Activated B cell treated with CpG ODN at 0.5 μM for 24 hours (primary cell): ENCODE data around the gene KLC1. TPM values are rescaled to one million over a fixed set of nuclear protein-coding genes. Genes with fewer than 3 reads are reported as not detected.

Experiments
- ATAC-seq: fragments of 200-7000 bp; cut with Tn5 transposase; one replicate; pipeline ENCODE4 v1.10.0; 2021; ENCODE audit warnings: low read depth, mild to moderate bottlenecking, moderate library complexity
- CTCF ChIA-PET: fragments of 350-600 bp; sonication (Branson Sonifier 250); formaldehyde crosslinking; loops from one replicate; lab custom pipeline; 2021; ENCODE audit warnings: antibody characterized with exemption; lab: Charles Lee
- POLR2A ChIA-PET: fragments of 350-600 bp; sonication (Branson Sonifier 250); formaldehyde crosslinking; loops from one replicate; lab custom pipeline; 2021; ENCODE audit warnings: antibody characterized with exemption; lab: Charles Lee
- DNase-seq: peaks from one replicate; pipeline ENCODE4 v3.0.0; 2022
- H3K27ac Mint-ChIP-seq: one replicate; pipeline ENCODE4 v1.8.0; 2020; ENCODE audit warnings: mixed read lengths
- H3K27me3 Mint-ChIP-seq: one replicate; pipeline ENCODE4 v1.8.0; 2021; ENCODE audit warnings: mixed read lengths
- H3K36me3 Mint-ChIP-seq: one replicate; pipeline ENCODE4 v1.8.0; 2021; ENCODE audit warnings: low read depth, mixed read lengths
- H3K4me1 Mint-ChIP-seq: one replicate; pipeline ENCODE4 v1.8.0; 2021; ENCODE audit warnings: mixed read lengths
- H3K4me3 Mint-ChIP-seq: one replicate; pipeline ENCODE4 v1.8.0; 2020; ENCODE audit warnings: mild to moderate bottlenecking, mixed read lengths
- H3K9me3 Mint-ChIP-seq: one replicate; pipeline ENCODE4 v1.8.0; 2020; ENCODE audit warnings: mixed read lengths
- intact Hi-C: fragments of 100-400 bp; cut with micrococcal nuclease; formaldehyde crosslinking; loops from one replicate; pipeline ENCODE4 v1.15.1; 2024
- total RNA-seq: library from RNA; stranded (reverse); gene quantifications from 2 replicates; pipeline ENCODE4 v1.2.3, GENCODE V29; 2022
- TF ChIP-seq, protein P1 (sequence below): fragments of 200-600 bp; IDR thresholded peaks from one replicate; pipeline ENCODE4 v1.8.0; 2022; ENCODE audit warnings: antibody characterized with exemption, mild to moderate bottlenecking

KLC1 gene
- total RNA-seq, 1 donor from 2014 or later: 153 TPM

DNA sequence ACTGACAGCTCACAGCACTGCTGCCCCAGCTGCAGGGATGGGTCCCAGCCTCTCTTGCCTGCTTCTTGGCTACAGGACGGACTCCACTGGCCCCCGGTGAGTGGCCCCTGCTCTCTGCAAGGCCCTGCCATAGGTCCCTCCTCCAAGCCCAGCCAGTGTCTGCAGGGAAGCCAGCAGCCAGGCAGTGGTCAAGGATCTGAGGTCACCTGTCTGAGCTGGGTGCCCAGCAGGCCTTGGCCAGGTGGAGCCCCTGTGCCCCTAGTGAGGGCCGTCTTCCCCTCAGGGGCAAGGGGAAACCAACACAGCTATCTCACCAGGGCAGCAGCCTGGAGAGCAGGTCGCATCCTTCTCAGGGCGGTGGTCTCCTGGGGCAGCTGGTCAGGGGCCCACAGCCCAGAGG lies 73.1 kb downstream of the KLC1 start:
- H3K27me3 Mint-ChIP-seq: no peaks in the 10 kb centered on the region
- no peak overlapping the region for H3K4me3 Mint-ChIP-seq
- H3K4me1 Mint-ChIP-seq: peaks cover 55% of the 10 kb centered on the region
- H3K27ac Mint-ChIP-seq: peak overlapping the region; percentile 67
- TF ChIP-seq, protein P1, sequence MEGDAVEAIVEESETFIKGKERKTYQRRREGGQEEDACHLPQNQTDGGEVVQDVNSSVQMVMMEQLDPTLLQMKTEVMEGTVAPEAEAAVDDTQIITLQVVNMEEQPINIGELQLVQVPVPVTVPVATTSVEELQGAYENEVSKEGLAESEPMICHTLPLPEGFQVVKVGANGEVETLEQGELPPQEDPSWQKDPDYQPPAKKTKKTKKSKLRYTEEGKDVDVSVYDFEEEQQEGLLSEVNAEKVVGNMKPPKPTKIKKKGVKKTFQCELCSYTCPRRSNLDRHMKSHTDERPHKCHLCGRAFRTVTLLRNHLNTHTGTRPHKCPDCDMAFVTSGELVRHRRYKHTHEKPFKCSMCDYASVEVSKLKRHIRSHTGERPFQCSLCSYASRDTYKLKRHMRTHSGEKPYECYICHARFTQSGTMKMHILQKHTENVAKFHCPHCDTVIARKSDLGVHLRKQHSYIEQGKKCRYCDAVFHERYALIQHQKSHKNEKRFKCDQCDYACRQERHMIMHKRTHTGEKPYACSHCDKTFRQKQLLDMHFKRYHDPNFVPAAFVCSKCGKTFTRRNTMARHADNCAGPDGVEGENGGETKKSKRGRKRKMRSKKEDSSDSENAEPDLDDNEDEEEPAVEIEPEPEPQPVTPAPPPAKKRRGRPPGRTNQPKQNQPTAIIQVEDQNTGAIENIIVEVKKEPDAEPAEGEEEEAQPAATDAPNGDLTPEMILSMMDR: no peak
- CTCF ChIA-PET: interaction anchor here (0.5 to 1.7 kb wide), 2 partner anchors 22 to 376 kb away, joined by 3 to 4 read pairs; no protein-coding TSS in a partner anchor
- peaks cover 47% of the 10 kb centered on the region for H3K36me3 Mint-ChIP-seq
- H3K9me3 Mint-ChIP-seq: no peaks in the 10 kb centered on the region
- ATAC-seq: peak; percentile 14
- DNase-seq: no peak
- intact Hi-C loops: no loop called here
- POLR2A ChIA-PET: interaction anchor here (0.5 to 2.0 kb wide), 5 partner anchors 8 to 134 kb away, joined by 3 to 9 read pairs (median 5); partner anchors contain the start of genes XRCC3 and ZFYVE21

DNA sequence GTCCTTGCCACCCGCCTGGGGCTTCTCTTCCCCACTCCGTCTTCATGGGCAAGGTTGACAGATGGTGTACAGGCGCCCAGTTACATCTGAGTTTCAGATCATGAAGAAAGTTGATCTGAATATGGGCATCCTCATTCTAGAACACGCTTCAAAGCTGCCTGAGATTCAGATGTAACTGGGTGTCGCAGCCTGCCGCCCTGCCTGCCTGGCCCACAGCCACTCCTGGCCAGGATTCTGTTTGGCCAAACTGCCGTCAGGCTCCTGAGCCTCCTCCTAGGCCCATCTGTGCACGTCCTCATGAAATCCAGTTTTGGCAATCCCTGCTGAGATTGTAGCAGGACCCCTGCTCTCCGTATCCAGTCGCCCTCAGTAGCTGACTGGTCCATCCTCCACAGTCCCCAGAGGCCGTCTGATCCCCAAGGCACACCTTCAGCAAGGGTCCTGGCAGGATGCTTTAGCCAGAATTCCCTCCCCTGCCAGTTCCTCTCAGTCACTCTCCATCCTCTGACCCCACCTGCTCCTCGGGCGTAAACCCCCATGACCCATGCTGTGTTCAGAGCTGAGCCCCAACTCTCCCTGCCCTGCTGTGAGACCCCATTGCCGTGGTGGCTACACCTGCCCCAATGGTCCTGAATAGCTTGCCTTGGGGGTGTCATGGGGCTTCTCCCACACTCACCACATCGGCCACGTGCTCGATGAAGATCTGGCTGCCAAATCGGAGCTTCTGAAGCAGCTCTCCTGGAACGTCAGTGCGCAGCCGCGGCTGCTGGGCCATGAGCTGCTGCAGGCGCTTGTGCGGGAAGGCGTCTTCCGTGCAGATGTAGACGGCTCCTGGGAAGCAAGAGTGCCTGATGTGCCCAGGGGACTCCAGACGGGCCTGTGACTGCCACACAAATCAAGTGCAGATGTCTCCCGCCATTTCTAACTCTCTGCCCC lies 73.8 kb downstream of the KLC1 start:
- Mint-ChIP-seq H3K4me1 (peaks cover 51% of the 10 kb centered on the region), H3K27ac (peak overlapping the region; percentile 66), H3K36me3 (peaks cover 42% of the 10 kb centered on the region), H3K4me3 (no peak overlapping the region), H3K27me3 (no peaks in the 10 kb centered on the region), H3K9me3 (no peaks in the 10 kb centered on the region)
- intact Hi-C loops: no loop called here
- CTCF ChIA-PET: interaction anchor here (1.7 kb wide), 1 partner anchor 23 kb away, joined by 4 read pairs; no protein-coding TSS in a partner anchor
- POLR2A ChIA-PET: interaction anchor here (1.2 to 2.0 kb wide), 2 partner anchors 12 to 13 kb away, joined by 3 to 7 read pairs; partner anchors contain the start of genes XRCC3 and ZFYVE21
- TF ChIP-seq, protein P1: no peak
- DNase-seq (no peak), ATAC-seq (no peak)

DNA sequence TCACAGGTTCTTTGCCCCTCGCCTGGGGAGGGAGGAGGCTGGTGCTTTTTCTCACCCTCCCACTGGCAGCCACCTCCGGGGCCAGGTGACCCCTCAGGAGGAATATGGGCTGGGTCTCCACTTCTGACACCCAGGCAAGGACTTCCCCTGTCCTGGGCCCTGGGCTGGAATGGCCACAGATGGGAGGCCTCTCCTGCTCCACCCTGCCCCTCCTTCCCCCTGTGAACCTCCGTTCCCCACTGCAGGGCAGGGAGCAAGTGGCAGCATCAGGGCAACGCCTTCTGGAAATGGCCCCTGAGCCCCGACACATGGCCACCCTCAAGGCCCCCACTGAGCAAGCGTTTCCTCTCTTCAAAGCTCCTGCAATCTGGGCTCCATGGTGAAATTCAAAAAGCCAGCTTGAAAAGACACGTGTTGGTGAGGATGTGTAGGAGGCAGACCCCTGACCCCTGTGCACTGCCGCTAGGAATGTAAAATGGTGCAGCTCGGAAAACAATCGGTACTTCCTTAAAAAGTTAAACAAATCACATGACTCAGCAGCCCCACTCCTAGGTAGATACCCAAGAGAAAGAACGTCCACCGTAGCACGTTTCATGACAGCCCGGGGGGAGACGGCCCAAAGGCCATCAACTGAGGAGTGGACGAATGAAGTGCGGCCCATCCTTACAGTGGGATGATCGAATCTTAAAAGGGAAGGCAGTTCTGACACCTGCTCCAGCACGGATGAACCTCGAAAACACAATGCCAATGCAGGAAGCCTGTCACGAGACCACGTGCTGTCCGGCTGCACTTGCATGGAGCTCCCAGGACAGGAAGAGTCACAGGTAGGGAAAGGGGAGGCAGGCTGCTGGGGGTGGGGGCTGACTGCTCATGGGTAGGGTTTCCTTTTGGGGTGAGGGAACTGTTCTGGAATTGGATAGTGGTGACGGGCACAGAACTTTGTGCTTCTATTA lies 74.7 kb downstream of the KLC1 start:
- DNase-seq (no peak), ATAC-seq (no peak)
- Mint-ChIP-seq H3K4me3 (no peak overlapping the region), H3K27ac (no peak overlapping the region), H3K9me3 (no peaks in the 10 kb centered on the region), H3K36me3 (peaks cover 45% of the 10 kb centered on the region), H3K27me3 (no peaks in the 10 kb centered on the region), H3K4me1 (peaks cover 45% of the 10 kb centered on the region)
- CTCF ChIA-PET: no interaction called here
- intact Hi-C loops: no loop called here
- TF ChIP-seq, protein P1: no peak
- POLR2A ChIA-PET: interaction anchor here (0.5 kb wide), 1 partner anchor 54 kb away, joined by 3 read pairs; no protein-coding TSS in a partner anchor

DNA sequence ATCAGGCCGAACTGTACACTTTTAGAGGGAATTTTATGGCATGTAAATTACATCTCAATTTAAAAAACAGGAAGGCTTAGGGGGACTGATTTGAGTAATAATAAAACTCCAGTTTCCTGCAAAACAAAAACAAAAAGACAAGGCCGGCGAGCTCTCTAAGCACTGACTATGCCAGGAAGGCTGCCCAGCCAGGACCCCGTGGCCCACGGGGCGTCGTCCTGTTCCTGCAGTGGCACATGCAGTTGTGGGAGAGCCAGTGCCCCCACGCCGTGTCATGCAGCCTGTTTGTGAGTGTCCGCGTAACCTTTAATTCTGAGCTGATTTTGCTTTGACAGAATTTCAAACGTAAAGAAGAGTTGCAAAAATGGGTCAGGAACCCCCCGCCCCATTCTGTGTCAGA lies 75.7 kb downstream of the KLC1 start:
- no peak overlapping the region for H3K4me3 Mint-ChIP-seq
- no peaks in the 10 kb centered on the region for H3K27me3 Mint-ChIP-seq
- no peak overlapping the region for H3K27ac Mint-ChIP-seq
- TF ChIP-seq, protein P1: no peak
- H3K36me3 Mint-ChIP-seq: peaks cover 52% of the 10 kb centered on the region
- ChIA-PET POLR2A (interaction anchor here (0.5 to 0.9 kb wide), 2 partner anchors 11 to 55 kb away, joined by 3 read pairs; partner anchors contain the start of gene ZFYVE21), CTCF (no interaction called here)
- no peaks in the 10 kb centered on the region for H3K9me3 Mint-ChIP-seq
- peaks cover 36% of the 10 kb centered on the region for H3K4me1 Mint-ChIP-seq
- DNase-seq: no peak
- intact Hi-C loops: no loop called here
- no peak for ATAC-seq
